ENCODE measurements around the gene TEKTIP1. TPM values are rescaled to one million over a fixed set of nuclear protein-coding genes. Genes with fewer than 3 reads are reported as not detected.

TEKTIP1 gene
- total and polyA plus RNA-seq, 2 donors (not counting 1 experiment from before 2014, with no cell fraction given): not detected

- no peak for DNase-seq (ENCODE audit: low read depth in 2 of 2)
- no peak overlapping the region for H3K4me2 ChIP-seq (ENCODE audit: extremely low read depth, insufficient read depth, low read length)
- H3K4me1 ChIP-seq (ENCODE audit: control insufficient read depth, extremely low read depth, insufficient read depth, low read length): peaks cover 5% of the 10 kb centered on the region
- TF ChIP-seq CTCF (conservative IDR thresholded peaks at IDR 0.05 in 1 of 2, IDR thresholded peaks at IDR 0.05 in 1 of 2; ENCODE audit: low read depth in 1 of 2, low read length in 2 of 2): no peak
- no peak for TF ChIP-seq EZH2 (IDR thresholded peaks at IDR 0.05; ENCODE audit: low read length, missing control alignments)
- no peak overlapping the region for H3K9ac ChIP-seq (ENCODE audit: insufficient read depth, low read length)
- no peak overlapping the region for H3K27ac ChIP-seq (ENCODE audit: insufficient read depth, low read length)
- H4K20me1 ChIP-seq (ENCODE audit: control insufficient read depth, extremely low read depth, insufficient read depth, low read length): no peaks in the 10 kb centered on the region
- peaks cover 38% of the 10 kb centered on the region for H3K36me3 ChIP-seq (ENCODE audit: control insufficient read depth, insufficient read depth, low read length)
- H3K27me3 ChIP-seq (ENCODE audit: control insufficient read depth, insufficient read depth, low read length): no peaks in the 10 kb centered on the region
- H2AFZ ChIP-seq (ENCODE audit: low read length): no peak overlapping the region
- no peak overlapping the region for H3K4me3 ChIP-seq (replicated peaks in 1 of 4; ENCODE audit: control extremely low read depth in 1 of 4, insufficient read depth in 1 of 4, low read depth in 3 of 4, low read length in 4 of 4)
- H3K79me2 ChIP-seq (ENCODE audit: control insufficient read depth, insufficient read depth, low read length): no peaks in the 10 kb centered on the region
- no peaks in the 10 kb centered on the region for H3K9me3 ChIP-seq (ENCODE audit: control insufficient read depth, insufficient read depth, low read depth, low read length)
Measured at GRCh38 chr19:3535235-3535535, 3.8 kb upstream of the TEKTIP1 start.

- H4K20me1 ChIP-seq (ENCODE audit: control insufficient read depth, extremely low read depth, insufficient read depth, low read length): no peaks in the 10 kb centered on the region
- H3K27ac ChIP-seq (ENCODE audit: insufficient read depth, low read length): no peak overlapping the region
- no peak overlapping the region for H3K9ac ChIP-seq (ENCODE audit: insufficient read depth, low read length)
- H3K36me3 ChIP-seq (ENCODE audit: control insufficient read depth, insufficient read depth, low read length): peaks cover 37% of the 10 kb centered on the region
- no peaks in the 10 kb centered on the region for H3K79me2 ChIP-seq (ENCODE audit: control insufficient read depth, insufficient read depth, low read length)
- no peak overlapping the region for H3K4me3 ChIP-seq (replicated peaks in 1 of 4; ENCODE audit: control extremely low read depth in 1 of 4, insufficient read depth in 1 of 4, low read depth in 3 of 4, low read length in 4 of 4)
- H3K4me2 ChIP-seq (ENCODE audit: extremely low read depth, insufficient read depth, low read length): no peak overlapping the region
- H2AFZ ChIP-seq (ENCODE audit: low read length): no peak overlapping the region
- TF ChIP-seq EZH2 (IDR thresholded peaks at IDR 0.05; ENCODE audit: low read length, missing control alignments) (no peak), CTCF (conservative IDR thresholded peaks at IDR 0.05 in 1 of 2, IDR thresholded peaks at IDR 0.05 in 1 of 2; ENCODE audit: low read depth in 1 of 2, low read length in 2 of 2) (no peak)
- no peaks in the 10 kb centered on the region for H3K9me3 ChIP-seq (ENCODE audit: control insufficient read depth, insufficient read depth, low read depth, low read length)
- H3K4me1 ChIP-seq (ENCODE audit: control insufficient read depth, extremely low read depth, insufficient read depth, low read length): peaks cover 5% of the 10 kb centered on the region
- H3K27me3 ChIP-seq (ENCODE audit: control insufficient read depth, insufficient read depth, low read length): no peaks in the 10 kb centered on the region
- no peak for DNase-seq (ENCODE audit: low read depth in 2 of 2)
Measured at GRCh38 chr19:3535563-3535965, 3.4 kb upstream of the TEKTIP1 start.

- Histone ChIP-seq H3K9me3 (ENCODE audit: control insufficient read depth, insufficient read depth, low read depth, low read length) (no peaks in the 10 kb centered on the region), H3K4me3 (replicated peaks in 1 of 4; ENCODE audit: control extremely low read depth in 1 of 4, insufficient read depth in 1 of 4, low read depth in 3 of 4, low read length in 4 of 4) (no peak overlapping the region), H3K79me2 (ENCODE audit: control insufficient read depth, insufficient read depth, low read length) (no peaks in the 10 kb centered on the region), H3K27ac (ENCODE audit: insufficient read depth, low read length) (no peak overlapping the region), H3K36me3 (ENCODE audit: control insufficient read depth, insufficient read depth, low read length) (peaks cover 35% of the 10 kb centered on the region), H3K4me2 (ENCODE audit: extremely low read depth, insufficient read depth, low read length) (no peak overlapping the region), H2AFZ (ENCODE audit: low read length) (no peak overlapping the region), H3K4me1 (ENCODE audit: control insufficient read depth, extremely low read depth, insufficient read depth, low read length) (peaks cover 5% of the 10 kb centered on the region), H3K9ac (ENCODE audit: insufficient read depth, low read length) (no peak overlapping the region), H3K27me3 (ENCODE audit: control insufficient read depth, insufficient read depth, low read length) (no peaks in the 10 kb centered on the region), H4K20me1 (ENCODE audit: control insufficient read depth, extremely low read depth, insufficient read depth, low read length) (no peaks in the 10 kb centered on the region)
- TF ChIP-seq EZH2 (IDR thresholded peaks at IDR 0.05; ENCODE audit: low read length, missing control alignments) (no peak), CTCF (conservative IDR thresholded peaks at IDR 0.05 in 1 of 2, IDR thresholded peaks at IDR 0.05 in 1 of 2; ENCODE audit: low read depth in 1 of 2, low read length in 2 of 2) (no peak)
- no peak for DNase-seq (ENCODE audit: low read depth in 2 of 2)
Measured at GRCh38 chr19:3535981-3536380, 3.0 kb upstream of the TEKTIP1 start.
